Measurements from ENCODE around the gene ATN1.
"Not testable (repeated sequence)": the region's sequence is repeated elsewhere in the genome, so short reads cannot be mapped to it uniquely, and the experiment has no call there.

Gene ATN1

DNA sequence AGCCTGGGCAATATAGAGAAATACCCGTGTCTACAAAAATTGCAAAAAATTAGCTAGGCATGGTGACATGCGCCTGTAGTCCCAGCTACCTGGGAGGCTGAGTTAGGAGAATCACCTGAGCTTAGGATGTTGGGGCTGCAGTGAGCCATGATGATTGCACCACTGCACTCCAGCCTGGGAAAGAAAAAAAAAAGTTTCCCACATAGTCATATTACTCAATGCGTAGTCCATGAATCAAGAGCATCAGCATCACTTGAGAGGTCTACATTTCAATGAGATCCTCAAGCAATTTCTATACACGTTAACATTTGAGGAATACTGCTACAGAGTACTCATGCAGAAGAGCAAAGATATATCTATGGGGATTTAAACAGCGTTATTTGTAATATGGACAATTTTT is 28.3 kb upstream of the ATN1 start:
- DNase-seq (ENCODE audit: low read depth) = no peak
- H3K4me3 ChIP-seq (ENCODE audit: control insufficient read depth, low read depth, low read length) = no peak overlapping the region
- no peak for TF ChIP-seq CTCF (IDR thresholded peaks at IDR 0.05; ENCODE audit: control insufficient read depth, insufficient read depth, low read depth, low read length, missing control alignments)

DNA sequence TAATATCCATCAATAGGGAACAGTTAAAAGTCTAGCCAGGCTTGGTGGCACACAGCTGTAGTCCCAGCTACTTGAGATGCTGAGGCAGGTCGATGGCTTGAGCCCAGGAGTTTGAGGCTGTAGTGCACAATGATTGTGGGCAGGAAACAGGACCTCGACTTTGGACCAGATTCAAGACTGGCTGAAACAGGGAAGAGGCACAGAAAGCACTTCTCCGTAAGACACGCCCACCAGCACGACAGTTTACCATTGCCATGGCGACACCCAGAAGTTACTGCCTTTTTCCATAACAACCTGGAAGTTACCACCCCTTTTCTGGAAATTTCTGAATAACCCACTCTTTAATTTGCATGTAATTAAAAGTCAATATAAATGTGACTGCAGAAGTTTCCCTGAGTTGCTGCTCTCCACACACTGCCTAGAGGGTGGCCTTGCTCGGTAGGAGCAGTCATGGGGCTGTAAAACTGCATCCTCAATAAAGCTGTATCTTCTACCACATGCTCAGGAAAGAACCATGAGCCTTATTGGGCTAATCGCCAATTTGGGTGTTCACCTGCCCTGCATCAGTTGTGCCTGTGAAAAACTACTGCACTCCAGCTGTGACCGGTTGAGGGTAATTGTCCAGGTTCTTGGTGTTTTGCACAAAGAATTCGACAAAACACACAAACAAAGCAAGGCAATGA is 27.8 kb upstream of the ATN1 start:
- DNase-seq (ENCODE audit: low read depth) = no peak
- no peak for TF ChIP-seq CTCF (IDR thresholded peaks at IDR 0.05; ENCODE audit: control insufficient read depth, insufficient read depth, low read depth, low read length, missing control alignments)
- no peak overlapping the region for H3K4me3 ChIP-seq (ENCODE audit: control insufficient read depth, low read depth, low read length)

DNA sequence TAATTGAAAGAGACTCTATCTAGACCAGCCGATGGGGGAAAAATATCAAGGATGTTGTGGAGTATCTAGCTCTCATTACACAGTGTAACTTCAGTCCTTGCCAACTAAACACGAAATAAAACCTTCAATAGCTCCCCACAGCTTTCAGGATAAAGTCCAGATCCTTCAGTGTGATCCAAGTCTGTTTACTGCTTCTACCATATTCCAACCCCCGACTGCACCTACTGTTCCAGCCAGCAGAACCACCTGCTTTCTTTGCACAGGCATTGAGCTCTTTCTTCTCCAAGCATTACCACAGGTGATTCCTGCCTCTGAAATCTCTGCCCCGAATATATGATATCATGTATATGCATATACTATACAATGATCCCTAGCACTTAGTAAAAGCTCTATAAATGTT is 25.3 kb upstream of the ATN1 start:
- DNase-seq (ENCODE audit: low read depth) = no peak
- no peak for TF ChIP-seq CTCF (IDR thresholded peaks at IDR 0.05; ENCODE audit: control insufficient read depth, insufficient read depth, low read depth, low read length, missing control alignments)
- H3K4me3 ChIP-seq (ENCODE audit: control insufficient read depth, low read depth, low read length) = no peak overlapping the region

DNA sequence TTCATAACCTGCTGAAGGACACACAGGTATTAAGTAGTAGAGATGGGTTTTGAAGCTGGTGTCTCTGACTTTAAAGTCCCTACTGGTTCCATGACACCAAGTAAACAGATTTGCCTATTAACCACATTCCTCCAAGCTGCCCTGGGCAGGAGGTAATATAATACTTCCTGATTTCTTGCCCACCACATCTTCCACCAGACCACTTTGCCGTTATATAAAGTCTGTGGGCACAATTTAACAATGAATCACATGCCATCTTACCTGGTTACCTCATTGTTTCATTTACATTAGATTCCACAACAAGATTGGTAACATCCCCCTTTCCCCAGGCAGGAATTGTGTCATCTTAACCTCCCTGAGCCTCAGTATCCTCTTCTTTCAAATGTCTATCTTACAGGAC is 24.0 kb upstream of the ATN1 start:
- no peak for TF ChIP-seq CTCF (IDR thresholded peaks at IDR 0.05; ENCODE audit: control insufficient read depth, insufficient read depth, low read depth, low read length, missing control alignments)
- no peak overlapping the region for H3K4me3 ChIP-seq (ENCODE audit: control insufficient read depth, low read depth, low read length)
- no peak for DNase-seq (ENCODE audit: low read depth)

DNA sequence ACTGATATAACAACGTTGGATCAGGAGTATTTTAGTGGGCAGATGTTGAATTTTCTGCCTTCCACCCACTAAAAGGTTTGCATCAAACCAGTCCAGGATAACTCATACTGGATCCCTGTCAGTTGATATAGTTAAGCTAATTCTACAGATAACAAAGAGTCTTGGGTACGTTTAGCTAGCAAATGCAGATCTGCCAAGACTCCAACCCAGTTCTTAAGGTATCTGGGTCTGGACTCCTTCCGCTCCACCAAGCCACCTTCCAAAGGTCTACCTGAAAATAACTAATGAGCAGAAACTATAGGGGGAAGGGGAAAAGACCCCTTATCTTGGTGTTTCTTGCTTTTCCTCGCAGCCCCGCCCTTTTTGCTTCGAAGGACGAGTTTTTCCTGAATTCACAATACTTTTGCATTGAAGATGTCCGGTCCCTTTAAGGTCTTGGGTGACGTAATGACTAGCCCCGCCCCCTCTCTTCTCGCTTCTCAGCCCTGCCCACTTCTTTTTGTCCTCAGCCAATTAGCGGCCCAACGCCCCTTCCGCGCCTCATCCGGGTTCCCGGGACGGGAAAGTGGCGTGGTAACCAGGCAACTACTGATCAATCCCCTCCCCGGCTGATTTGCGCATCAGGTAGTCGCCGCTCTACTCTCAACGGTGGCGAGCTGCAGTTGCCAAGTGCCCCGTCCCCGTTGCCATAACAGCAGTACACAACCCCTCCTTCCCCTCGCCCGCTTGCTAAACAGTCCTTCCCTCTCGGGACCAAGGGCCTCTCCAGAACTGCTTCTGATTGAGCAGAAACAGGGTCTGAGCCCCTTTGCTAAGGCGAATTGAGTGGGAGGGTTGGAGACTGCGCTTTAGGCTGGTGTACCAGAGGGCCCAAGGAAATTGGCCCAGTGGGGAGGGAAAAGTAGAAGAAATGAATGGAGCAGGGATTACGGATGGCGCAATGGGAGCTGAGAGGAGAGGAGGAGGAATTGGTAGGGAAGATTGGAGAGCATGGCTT is 23.2 kb upstream of the ATN1 start, which contains the start of gene LRRC23:
Gene LRRC23, plus strand, starts transcription at position 543 of the 997 bp plus-strand sequence. CDS start 812 bp downstream, outside the sequence.
- no peak for TF ChIP-seq CTCF (IDR thresholded peaks at IDR 0.05; ENCODE audit: control insufficient read depth, insufficient read depth, low read depth, low read length, missing control alignments)
- peak; percentile 64 for DNase-seq (ENCODE audit: low read depth)
- peak within 1 kb of the TSS; percentile 75 for H3K4me3 ChIP-seq (ENCODE audit: control insufficient read depth, low read depth, low read length)

- TF ChIP-seq CTCF (IDR thresholded peaks at IDR 0.05; ENCODE audit: control insufficient read depth, insufficient read depth, low read depth, low read length, missing control alignments) = no peak
- DNase-seq (ENCODE audit: low read depth) = no peak
- H3K4me3 ChIP-seq (ENCODE audit: control insufficient read depth, low read depth, low read length) = peak overlapping the region; percentile 75
Observed at GRCh38 chr12:6905414-6906040, 22.2 kb upstream of the ATN1 start.

- DNase-seq (ENCODE audit: low read depth); H3K4me3 ChIP-seq (ENCODE audit: control insufficient read depth, low read depth, low read length): not testable (repeated sequence)
Observed at GRCh38 chr12:6908141-6908540, 19.6 kb upstream of the ATN1 start.
